ENCODE results near the gene WDR93. TPM values are rescaled to one million over a fixed set of nuclear protein-coding genes. Genes with fewer than 3 reads are reported as not detected.

WDR93 gene
- total RNA-seq, 2 experiments from 2014 or later = not detected

- DNase-seq (no peak), ATAC-seq (no peak)
- no peaks in the 10 kb centered on the region for H3K9me3 Mint-ChIP-seq
- no peak overlapping the region for H3K4me3 Mint-ChIP-seq
- POLR2A ChIA-PET = no interaction called here
- H3K27ac Mint-ChIP-seq = no peak overlapping the region
- no peaks in the 10 kb centered on the region for H3K36me3 Mint-ChIP-seq (ENCODE audit: low read depth)
- TF ChIP-seq CTCF (IDR thresholded peaks at IDR 0.05) = no peak
- H3K27me3 Mint-ChIP-seq = peaks cover 5% of the 10 kb centered on the region
- H3K4me1 Mint-ChIP-seq (ENCODE audit: low read depth) = peaks cover 10% of the 10 kb centered on the region
- intact Hi-C loops (cut with micrococcal nuclease) = no loop called here
- CTCF ChIA-PET = no interaction called here
Observed at GRCh38 chr15:89693696-89694095, 3.1 kb downstream of the WDR93 start.

- Mint-ChIP-seq H3K9me3 (no peaks in the 10 kb centered on the region), H3K4me1 (ENCODE audit: low read depth) (peaks cover 5% of the 10 kb centered on the region), H3K4me3 (no peak overlapping the region), H3K36me3 (ENCODE audit: low read depth) (no peaks in the 10 kb centered on the region), H3K27ac (no peak overlapping the region), H3K27me3 (peaks cover 7% of the 10 kb centered on the region)
- no peak for TF ChIP-seq CTCF (IDR thresholded peaks at IDR 0.05)
- intact Hi-C loops (cut with micrococcal nuclease) = no loop called here
- DNase-seq (no peak), ATAC-seq (no peak)
- ChIA-PET CTCF (no interaction called here), POLR2A (no interaction called here)
Observed at GRCh38 chr15:89695198-89695597, 4.6 kb downstream of the WDR93 start.

DNA sequence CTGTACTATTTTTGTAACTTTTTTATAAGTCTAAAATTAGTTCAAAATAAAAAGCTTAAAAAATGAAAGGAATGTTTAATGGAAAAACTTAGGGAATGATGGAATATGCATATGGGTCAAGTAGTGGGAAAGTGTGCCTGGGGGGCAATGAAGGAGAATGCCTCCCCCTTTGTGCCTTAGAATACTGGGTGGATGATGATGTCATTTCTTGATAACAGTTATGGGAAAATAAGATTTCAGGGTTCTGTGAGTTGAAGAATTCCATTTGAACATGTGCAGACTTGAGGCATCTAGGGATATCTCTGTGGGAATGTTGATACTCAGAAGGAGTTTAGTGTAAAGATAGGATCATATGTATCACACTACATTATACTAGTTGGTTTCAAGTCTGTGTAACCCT, 13.8 kb downstream of the WDR93 start:
- ChIA-PET CTCF (no interaction called here), POLR2A (no interaction called here)
- intact Hi-C loops (cut with micrococcal nuclease) = no loop called here
- ATAC-seq = no peak
- Mint-ChIP-seq H3K9me3 (no peaks in the 10 kb centered on the region), H3K4me1 (ENCODE audit: low read depth) (no peaks in the 10 kb centered on the region), H3K4me3 (no peak overlapping the region), H3K36me3 (ENCODE audit: low read depth) (no peaks in the 10 kb centered on the region), H3K27ac (no peak overlapping the region), H3K27me3 (peaks cover 25% of the 10 kb centered on the region)
- no peak for TF ChIP-seq CTCF (IDR thresholded peaks at IDR 0.05)
- no peak for DNase-seq

DNA sequence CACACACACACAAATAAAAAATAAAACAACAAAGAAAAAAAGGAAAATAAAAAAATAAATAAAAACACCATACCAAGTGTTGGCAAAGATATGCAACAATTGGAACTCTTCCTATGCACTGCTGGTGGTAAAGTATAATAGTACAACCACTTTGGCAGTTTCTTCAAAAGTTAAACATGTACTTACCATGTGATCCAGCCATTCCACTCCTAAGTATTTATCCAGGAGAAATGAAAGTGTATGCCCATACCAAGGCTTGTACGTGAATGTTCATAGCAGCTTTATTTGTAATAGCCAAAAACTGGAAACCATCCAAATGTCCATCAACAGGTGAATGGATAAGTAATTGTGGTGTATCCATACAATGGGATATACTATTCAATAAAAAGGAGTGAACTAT, 17.0 kb downstream of the WDR93 start:
- peaks cover 19% of the 10 kb centered on the region for H3K27me3 Mint-ChIP-seq
- ATAC-seq (no peak), DNase-seq (no peak)
- intact Hi-C loops (cut with micrococcal nuclease) = no loop called here
- H3K36me3 Mint-ChIP-seq (ENCODE audit: low read depth) = no peaks in the 10 kb centered on the region
- no peak overlapping the region for H3K27ac Mint-ChIP-seq
- no peaks in the 10 kb centered on the region for H3K9me3 Mint-ChIP-seq
- CTCF ChIA-PET = no interaction called here
- POLR2A ChIA-PET = no interaction called here
- TF ChIP-seq CTCF (IDR thresholded peaks at IDR 0.05) = no peak
- no peak overlapping the region for H3K4me3 Mint-ChIP-seq
- no peaks in the 10 kb centered on the region for H3K4me1 Mint-ChIP-seq (ENCODE audit: low read depth)

GRCh38 chr15:89714775-89715174, 24.2 kb downstream of the WDR93 start:
- no peak overlapping the region for H3K4me3 Mint-ChIP-seq
- H3K9me3 Mint-ChIP-seq = no peaks in the 10 kb centered on the region
- POLR2A ChIA-PET = no interaction called here
- DNase-seq (no peak), ATAC-seq (no peak)
- intact Hi-C loops (cut with micrococcal nuclease) = no loop called here
- no peaks in the 10 kb centered on the region for H3K4me1 Mint-ChIP-seq (ENCODE audit: low read depth)
- no peak overlapping the region for H3K27ac Mint-ChIP-seq
- no peaks in the 10 kb centered on the region for H3K36me3 Mint-ChIP-seq (ENCODE audit: low read depth)
- TF ChIP-seq CTCF (IDR thresholded peaks at IDR 0.05) = no peak
- CTCF ChIA-PET = no interaction called here
- H3K27me3 Mint-ChIP-seq = no peaks in the 10 kb centered on the region

Data from activated CD8-positive, alpha-beta T cell treated with anti-CD3 and anti-CD28 coated beads for 36 hours (primary cell).